HG02870 (cell line): ENCODE measurements around the gene FBXO9.
A peak's percentile ranks its signal among the peaks of the same experiment; 100 is the strongest.

Source experiments
- ATAC-seq: cut with Tn5 transposase; IDR thresholded peaks from one replicate; pipeline ENCODE4 v1.9.1; 2021; ENCODE audit warnings: mild to moderate bottlenecking, moderate library complexity; ENCODE audit not compliant: unreplicated experiment

The FBXO9 gene

DNA sequence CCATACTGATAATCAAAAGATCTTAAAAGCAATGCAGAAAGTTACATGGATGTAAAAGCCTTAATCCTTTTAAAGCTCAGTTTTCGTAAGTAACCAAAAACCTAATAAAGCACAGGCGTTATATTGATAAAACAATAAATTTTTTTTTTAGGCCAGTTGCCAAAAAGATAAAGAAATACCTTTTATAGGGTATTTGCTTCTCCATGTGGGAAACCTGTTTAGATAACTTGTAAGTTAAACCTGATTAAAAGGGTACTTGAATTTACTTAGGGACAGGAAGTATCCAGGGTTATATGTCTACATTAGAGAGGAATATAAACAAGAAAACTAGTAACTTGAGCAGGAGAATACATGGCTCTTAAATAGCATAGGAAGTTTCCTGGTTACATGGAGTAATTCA is 21.1 kb downstream of the FBXO9 start:
- no peak for ATAC-seq

DNA sequence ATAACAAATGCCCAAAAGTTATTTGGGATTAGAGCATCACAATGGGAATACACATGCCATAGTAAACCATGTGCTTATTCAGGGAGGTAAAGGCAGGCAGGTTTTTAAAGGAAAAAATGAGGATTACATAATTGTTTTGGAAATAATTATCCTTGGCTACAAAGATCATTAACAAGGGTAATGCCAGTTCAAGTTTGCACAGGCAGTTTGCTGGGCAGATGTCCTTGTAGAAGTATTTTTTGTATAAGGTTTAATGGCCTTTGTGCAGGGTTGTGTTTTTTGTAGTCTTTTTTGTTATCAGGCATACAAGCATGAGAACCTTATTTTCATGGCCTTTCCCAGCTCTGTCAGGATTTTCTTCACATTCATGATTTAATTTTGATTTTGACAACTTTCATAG is 24.7 kb downstream of the FBXO9 start:
- no peak for ATAC-seq

GRCh38 chr6:53090576-53090975 is 25.4 kb downstream of the FBXO9 start:
- ATAC-seq: no peak

DNA sequence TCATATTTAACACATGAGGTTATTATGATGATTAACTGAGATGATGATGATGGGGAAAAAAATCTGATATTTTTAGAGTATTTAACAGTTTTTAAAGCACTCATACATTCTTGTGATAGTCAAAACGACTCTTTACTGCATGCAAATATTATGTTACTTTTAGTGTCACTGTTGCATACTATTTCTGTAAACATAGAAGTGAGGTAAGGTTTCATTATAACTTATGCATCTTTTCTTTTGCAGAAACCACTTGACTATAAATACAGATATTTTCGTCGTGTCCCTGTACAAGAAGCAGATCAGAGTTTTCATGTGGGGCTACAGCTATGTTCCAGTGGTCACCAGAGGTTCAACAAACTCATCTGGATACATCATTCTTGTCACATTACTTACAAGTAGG is 30.1 kb downstream of the FBXO9 start:
- ATAC-seq: no peak

DNA sequence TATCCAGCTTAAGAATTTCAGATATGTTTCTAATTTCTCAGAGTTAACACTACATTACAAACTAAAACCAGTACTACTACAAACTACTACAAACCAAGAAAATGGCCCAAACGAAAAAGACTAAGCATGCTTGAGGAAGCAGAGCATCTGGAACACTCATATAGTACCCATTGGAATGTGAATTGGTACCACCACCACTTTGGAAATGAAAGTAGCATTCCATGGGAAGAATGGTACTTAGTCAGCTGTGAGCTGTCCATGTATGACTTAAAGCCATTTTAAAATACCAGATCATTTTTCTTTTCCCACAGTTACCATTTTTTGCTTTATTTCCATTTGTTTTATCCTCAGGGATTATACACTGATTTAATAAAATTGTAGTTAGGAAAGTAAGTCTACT is 30.5 kb downstream of the FBXO9 start:
- ATAC-seq: no peak

- ATAC-seq: no peak
Measured at GRCh38 chr6:53100561-53100960, 35.4 kb downstream of the FBXO9 start.

- ATAC-seq: no peak
Measured at GRCh38 chr6:53101006-53101405, 35.8 kb downstream of the FBXO9 start.

DNA sequence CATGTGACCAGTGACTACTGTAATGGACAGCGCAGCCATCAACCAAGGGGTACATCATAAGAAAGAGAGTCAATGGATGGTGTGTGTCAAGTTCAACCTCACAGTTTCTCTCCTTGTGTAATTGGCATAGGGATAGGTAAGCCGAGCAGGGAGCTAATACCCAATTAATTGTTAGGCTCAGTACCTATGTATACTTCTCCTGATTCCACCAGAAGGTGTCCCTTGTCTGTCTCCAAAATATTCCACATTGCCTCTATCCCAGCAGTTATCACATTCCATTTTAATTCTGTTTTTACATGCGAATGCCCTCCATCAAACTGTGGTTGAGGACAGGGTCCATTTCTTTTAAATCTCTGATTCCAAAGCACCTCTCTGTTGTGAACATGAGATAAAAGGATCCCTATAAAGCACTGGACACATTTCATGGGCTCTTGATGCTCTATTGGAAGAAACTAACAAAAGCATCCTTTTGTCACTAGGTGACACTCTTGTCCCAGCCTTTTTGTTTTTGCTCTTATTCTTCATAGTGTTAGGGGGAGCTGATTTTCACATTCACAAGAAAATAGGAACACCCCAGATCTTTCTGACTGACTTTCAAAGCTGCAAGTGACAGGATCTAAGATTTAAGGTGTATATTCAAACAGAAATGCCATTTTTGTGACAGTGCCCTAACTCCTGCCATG is 38.9 kb downstream of the FBXO9 start:
- ATAC-seq: no peak

DNA sequence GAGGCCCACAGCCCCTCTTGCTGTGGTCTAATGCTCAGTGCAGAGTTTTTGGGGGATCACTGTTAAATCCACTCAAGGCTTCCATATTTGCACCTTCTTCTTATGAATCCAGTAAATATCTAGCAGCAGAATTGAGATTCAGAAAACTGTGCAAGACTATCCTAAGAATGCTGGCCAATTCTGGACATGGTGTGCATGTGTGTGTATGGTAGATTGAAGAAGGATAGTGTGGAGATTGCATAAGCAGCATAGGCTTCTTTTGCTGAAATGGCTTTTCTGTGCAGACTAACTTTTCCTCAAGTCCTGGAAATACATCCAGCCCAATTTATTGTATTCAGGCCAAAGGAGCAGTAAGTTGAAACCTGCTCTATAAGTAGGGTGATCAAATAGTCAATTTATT is 39.7 kb downstream of the FBXO9 start:
- no peak for ATAC-seq

DNA sequence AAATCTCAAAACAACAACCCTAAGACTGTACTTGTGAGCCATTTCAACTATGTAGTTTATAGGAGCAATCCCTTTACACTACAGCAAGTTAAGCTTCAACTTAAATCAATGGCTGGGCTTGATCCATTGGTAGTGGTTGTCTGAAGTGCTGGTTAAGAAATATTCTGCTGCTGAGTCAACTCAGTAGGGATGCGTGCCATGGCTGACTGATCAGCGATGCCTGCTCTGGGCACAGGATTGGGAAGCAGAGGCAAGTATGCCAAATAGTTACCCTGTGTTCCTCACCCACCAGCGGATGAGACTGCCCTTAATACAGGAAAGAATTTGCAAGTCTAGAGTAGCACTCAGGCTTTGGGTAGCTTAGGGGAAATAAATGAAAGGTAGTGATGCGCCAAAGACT is 41.9 kb downstream of the FBXO9 start:
- ATAC-seq: no peak

GRCh38 chr6:53109612-53110011 is 44.4 kb downstream of the FBXO9 start:
- ATAC-seq: peak; percentile 81

DNA sequence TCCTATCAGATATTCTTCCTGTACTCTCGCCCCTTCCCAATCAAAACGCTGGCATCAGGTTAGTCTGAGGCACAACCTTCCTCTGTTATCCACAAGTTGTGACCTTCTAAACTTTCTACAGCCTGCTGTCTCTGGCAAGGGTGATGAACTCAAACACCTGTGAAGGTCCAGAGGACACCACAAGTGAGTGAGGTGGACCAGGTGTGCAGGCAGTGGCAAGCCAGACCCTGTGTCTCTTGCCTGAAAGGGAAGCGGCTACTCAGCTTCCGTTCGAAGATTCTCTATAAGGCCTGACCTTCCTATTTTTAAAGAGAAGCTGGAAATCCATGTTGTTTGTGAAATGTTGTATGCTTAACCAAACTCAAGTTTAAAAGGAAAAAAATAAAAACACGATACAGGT is 46.7 kb downstream of the FBXO9 start:
- no peak for ATAC-seq

GRCh38 chr6:53112404-53112803 is 47.2 kb downstream of the FBXO9 start:
- ATAC-seq: no peak

- ATAC-seq: no peak
Measured at GRCh38 chr6:53112871-53113270, 47.7 kb downstream of the FBXO9 start.

DNA sequence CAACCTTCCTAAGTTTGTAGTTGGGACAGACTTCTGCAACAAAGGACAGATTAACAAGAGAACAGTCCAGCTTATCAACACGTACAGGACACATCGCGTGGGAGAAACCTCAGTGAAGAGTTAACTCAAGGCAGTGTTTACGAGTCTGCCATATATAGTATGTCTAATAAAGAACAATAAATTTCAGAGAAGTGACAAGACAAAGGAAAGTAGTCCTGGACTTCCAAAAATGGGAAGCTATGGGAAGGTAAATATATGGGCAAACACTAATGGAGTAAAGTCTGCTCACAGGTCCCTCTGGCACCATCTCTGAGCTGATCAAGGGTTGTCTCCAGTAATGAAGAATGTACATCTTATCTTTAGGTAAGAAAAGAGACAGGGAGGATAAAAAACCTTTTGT is 48.5 kb downstream of the FBXO9 start:
- no peak for ATAC-seq

DNA sequence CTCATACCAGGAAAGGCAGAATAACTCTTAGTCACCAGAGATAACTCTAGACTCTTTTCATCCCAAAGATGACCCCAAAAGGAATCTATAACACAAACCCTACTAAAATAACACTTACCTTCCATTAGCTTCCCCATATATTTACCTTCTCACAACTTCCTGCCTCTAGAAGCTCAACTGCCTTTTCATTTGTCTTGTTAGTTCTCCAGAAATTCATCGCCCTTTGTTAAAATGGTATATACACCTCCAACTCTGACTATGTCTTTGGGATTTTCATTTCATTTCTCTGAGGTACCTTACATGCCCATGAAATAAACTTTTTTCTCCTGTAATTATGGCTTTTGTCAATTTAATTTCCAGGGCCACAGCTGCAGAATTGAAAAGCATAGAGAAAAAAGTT is 49.9 kb downstream of the FBXO9 start:
- ATAC-seq: no peak

GRCh38 chr6:53115741-53116140 is 50.5 kb downstream of the FBXO9 start:
- ATAC-seq: no peak

GRCh38 chr6:53119349-53119748 is 54.1 kb downstream of the FBXO9 start:
- no peak for ATAC-seq

DNA sequence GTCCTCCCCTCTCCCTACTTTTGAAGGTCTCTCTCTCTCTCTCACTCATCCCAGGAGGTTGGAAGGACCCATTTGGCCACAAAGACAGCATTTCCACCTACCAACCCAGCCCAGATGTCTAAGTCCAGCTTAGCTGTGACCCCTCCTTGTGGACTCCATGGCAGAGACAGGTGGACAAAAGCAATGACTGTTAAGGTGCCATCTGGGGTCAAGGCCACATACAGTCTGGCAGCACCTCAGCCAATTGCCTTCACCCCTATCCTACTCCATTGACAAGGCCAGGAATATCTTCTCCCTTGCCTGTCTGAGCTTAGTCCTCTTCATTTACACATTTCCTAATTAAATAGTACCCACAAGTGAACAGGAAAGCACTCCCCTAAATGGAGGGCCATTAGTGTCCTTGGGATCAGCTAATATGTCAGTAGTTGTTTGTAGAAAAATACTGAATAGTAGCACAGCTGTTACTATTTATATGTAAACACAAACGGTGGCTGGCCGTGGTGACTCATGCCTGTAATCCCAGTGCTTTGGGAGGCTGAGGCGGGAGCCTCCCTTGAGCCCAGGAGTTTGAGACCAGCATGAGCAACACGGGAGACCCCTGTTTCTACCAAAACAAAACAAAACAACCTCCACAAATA is 54.7 kb downstream of the FBXO9 start:
- ATAC-seq: no peak

GRCh38 chr6:53124131-53124800 is 59.1 kb downstream of the FBXO9 start:
- ATAC-seq: no peak

DNA sequence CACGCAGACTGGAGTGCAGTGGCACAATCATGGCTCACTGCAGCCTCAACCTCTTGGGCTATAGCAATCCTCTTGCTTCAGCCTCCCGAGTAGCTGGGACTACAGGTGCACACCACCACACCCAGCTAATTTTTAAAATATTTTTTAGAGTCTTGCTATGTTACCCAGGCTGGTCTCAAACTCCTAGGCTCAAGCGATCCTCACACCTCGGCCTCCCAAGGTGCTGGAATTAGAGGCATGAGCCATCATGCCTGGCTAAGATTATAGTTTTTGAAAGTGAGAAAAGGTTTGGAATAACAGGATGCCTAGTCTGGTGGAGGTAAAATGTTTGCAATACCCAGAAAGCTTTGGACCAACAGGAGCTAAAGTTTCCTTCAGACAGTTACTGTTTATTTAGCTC is 60.1 kb downstream of the FBXO9 start:
- no peak for ATAC-seq

GRCh38 chr6:53128842-53129241 is 63.6 kb downstream of the FBXO9 start:
- ATAC-seq: no peak
